ENCODE measurements around the gene CROCC2. TPM values are rescaled to one million over a fixed set of nuclear protein-coding genes. Genes with fewer than 3 reads are reported as not detected.

Gene CROCC2
- total and polyA plus RNA-seq, 7 donors = under 0.01 to 0.09 TPM; not detected in 5

- no peak for TF ChIP-seq POLR2AphosphoS5 (IDR thresholded peaks at IDR 0.05)
- no peak for TF ChIP-seq POLR2A (IDR thresholded peaks at IDR 0.05)
- TF ChIP-seq EP300 (IDR thresholded peaks at IDR 0.05) = no peak
- no peak for TF ChIP-seq CTCF (IDR thresholded peaks at IDR 0.05)
- Histone ChIP-seq H3K27me3 (peaks cover 0 to 50% (median 0%) of the 10 kb centered on the region in 3 donors), H3K4me1 (peaks cover 0 to 18% (median 13%) of the 10 kb centered on the region in 4 donors), H3K27ac (no peak overlapping the region), H3K36me3 (no peaks in the 10 kb centered on the region), H3K9me3 (no peaks in the 10 kb centered on the region), H3K4me3 (no peak overlapping the region)
- peak; percentile 35 for DNase-seq
- intact Hi-C loops (cut with DNase I) = no loop called here
- 67 to 73% methylated on average over 17 of the region's 17 CpGs for WGBS, 2 donors
These were observed 51.7 kb downstream of the CROCC2 start for GRCh38 chr2:240957656-240958365.

- Histone ChIP-seq H3K4me1 (peaks cover 0 to 18% (median 13%) of the 10 kb centered on the region in 4 donors), H3K4me3 (no peak overlapping the region), H3K9me3 (no peaks in the 10 kb centered on the region), H3K36me3 (no peaks in the 10 kb centered on the region), H3K27me3 (peaks cover 0 to 50% (median 0%) of the 10 kb centered on the region in 3 donors), H3K27ac (no peak overlapping the region)
- TF ChIP-seq POLR2A (IDR thresholded peaks at IDR 0.05) (no peak), EP300 (IDR thresholded peaks at IDR 0.05) (no peak), POLR2AphosphoS5 (IDR thresholded peaks at IDR 0.05) (no peak), CTCF (IDR thresholded peaks at IDR 0.05) (no peak)
- peak; percentile 55 for DNase-seq
- WGBS, 2 donors = 88 to 94% methylated on average over 19 of the region's 19 CpGs
- intact Hi-C loops (cut with DNase I) = no loop called here
These were observed 52.5 kb downstream of the CROCC2 start for GRCh38 chr2:240958366-240959213.

- Histone ChIP-seq H3K4me1 (peaks cover 0 to 18% (median 13%) of the 10 kb centered on the region in 4 donors), H3K9me3 (no peaks in the 10 kb centered on the region), H3K27me3 (peaks cover 0 to 50% (median 0%) of the 10 kb centered on the region in 3 donors), H3K27ac (no peak overlapping the region), H3K36me3 (no peaks in the 10 kb centered on the region), H3K4me3 (no peak overlapping the region)
- no peak for TF ChIP-seq POLR2A (IDR thresholded peaks at IDR 0.05)
- no peak for TF ChIP-seq CTCF (IDR thresholded peaks at IDR 0.05)
- TF ChIP-seq EP300 (IDR thresholded peaks at IDR 0.05) = no peak
- TF ChIP-seq POLR2AphosphoS5 (IDR thresholded peaks at IDR 0.05) = no peak
- intact Hi-C loops (cut with DNase I) = no loop called here
- DNase-seq = peak; percentile 52
- WGBS, 2 donors = 69 to 91% methylated on average over 15 of the region's 15 CpGs
These were observed 53.2 kb downstream of the CROCC2 start for GRCh38 chr2:240959214-240959940.

- no peak overlapping the region for H3K27ac ChIP-seq
- intact Hi-C loops (cut with DNase I) = no loop called here
- peak; percentile 59 for DNase-seq
- no peak overlapping the region for H3K4me3 ChIP-seq
- H3K4me1 ChIP-seq = peaks cover 0 to 18% (median 13%) of the 10 kb centered on the region in 4 donors
- WGBS, 2 donors = 61 to 85% methylated on average over 14 of the region's 14 CpGs
- peaks cover 0 to 50% (median 0%) of the 10 kb centered on the region in 3 donors for H3K27me3 ChIP-seq
- no peaks in the 10 kb centered on the region for H3K9me3 ChIP-seq
- TF ChIP-seq POLR2A (IDR thresholded peaks at IDR 0.05) (no peak), CTCF (IDR thresholded peaks at IDR 0.05) (no peak), EP300 (IDR thresholded peaks at IDR 0.05) (no peak), POLR2AphosphoS5 (IDR thresholded peaks at IDR 0.05) (no peak)
- no peaks in the 10 kb centered on the region for H3K36me3 ChIP-seq
These were observed 53.8 kb downstream of the CROCC2 start for GRCh38 chr2:240959941-240960308.

Data from sigmoid colon (tissue), 7 donors.